Immature natural killer cell (primary cell): ENCODE results near the gene RCN2. TPM values are rescaled to one million over a fixed set of nuclear protein-coding genes. Genes with fewer than 3 reads are reported as not detected.

ENCODE experiments used
- DNase-seq, 3 donors: peaks; one replicate each; pipeline ENCODE4 v3.0.0; 2022; ENCODE audit warnings: mixed read lengths in 1 of 3
- H3K27ac Mint-ChIP-seq, 6 donors: one replicate each; pipeline ENCODE4 v1.8.0; 2020; ENCODE audit warnings: mixed read lengths in 6 of 6, mild to moderate bottlenecking in 5 of 6, inconsistent platforms in 4 of 6, moderate library complexity in 3 of 6
- H3K27me3 Mint-ChIP-seq, 3 donors: one replicate each; pipeline ENCODE4 v1.8.0; 2020 to 2021; ENCODE audit warnings: low read depth in 3 of 3, mild to moderate bottlenecking in 3 of 3, mixed read lengths in 3 of 3, moderate library complexity in 3 of 3, inconsistent platforms in 1 of 3
- H3K36me3 Mint-ChIP-seq, 3 donors: one replicate each; pipeline ENCODE4 v1.8.0; 2020; ENCODE audit warnings: mixed read lengths in 3 of 3, inconsistent platforms in 2 of 3, mild to moderate bottlenecking in 2 of 3
- H3K4me1 Mint-ChIP-seq, 2 donors: one replicate each; pipeline ENCODE4 v1.8.0; 2020; ENCODE audit warnings: inconsistent platforms in 2 of 2, mild to moderate bottlenecking in 2 of 2, mixed read lengths in 2 of 2, moderate library complexity in 1 of 2
- H3K4me3 Mint-ChIP-seq, 5 donors: one replicate each; pipeline ENCODE4 v1.8.0; 2020; ENCODE audit warnings: mild to moderate bottlenecking in 5 of 5, mixed read lengths in 5 of 5, inconsistent platforms in 3 of 5, moderate library complexity in 3 of 5
- H3K9me3 Mint-ChIP-seq, 6 donors: one replicate each; pipeline ENCODE4 v1.8.0; 2020; ENCODE audit warnings: mild to moderate bottlenecking in 6 of 6, mixed read lengths in 6 of 6, inconsistent platforms in 4 of 6, moderate library complexity in 3 of 6
- polyA plus RNA-seq, 3 donors: library from polyadenylated mRNA; unstranded; fragments of 300-500 nt; fragmentation: Illumina TruSeq; gene quantifications; one replicate each; pipeline ENCODE4 v1.2.3, GENCODE V29; 2021

RCN2 gene
- polyA plus RNA-seq, 3 donors from 2014 or later, result 54.0 to 68.2 (median 64.1) TPM

DNA sequence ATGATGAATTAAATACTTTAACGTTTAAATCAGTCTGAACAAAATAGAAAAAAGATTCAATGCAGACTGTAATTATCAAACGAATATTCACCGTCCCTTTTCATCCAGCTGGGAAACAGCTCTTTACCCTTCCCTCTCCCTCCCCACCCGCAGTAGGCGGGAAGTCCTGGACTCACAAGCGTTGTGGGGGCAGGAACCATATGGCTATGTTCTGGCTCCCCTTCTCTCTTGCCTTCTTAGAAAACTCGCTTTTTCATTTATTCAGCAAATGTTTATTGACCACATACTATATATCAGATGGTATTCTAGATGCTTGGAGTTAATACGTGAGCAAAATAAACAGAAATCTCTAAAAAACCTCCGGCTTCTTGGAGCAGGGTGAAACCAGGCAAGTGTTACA lies 25.7 kb upstream of the RCN2 start:
- peak overlapping the region; percentile 90 to 96 (median 94) for H3K4me3 Mint-ChIP-seq
- H3K9me3 Mint-ChIP-seq, result no peaks in the 10 kb centered on the region
- no peaks in the 10 kb centered on the region for H3K36me3 Mint-ChIP-seq
- peaks cover 33 to 49% of the 10 kb centered on the region in 2 donors for H3K4me1 Mint-ChIP-seq
- peaks cover 3 to 8% (median 6%) of the 10 kb centered on the region in 3 donors for H3K27me3 Mint-ChIP-seq
- DNase-seq, result no peak
- peak overlapping the region; percentile 84 to 97 (median 95) for H3K27ac Mint-ChIP-seq

DNA sequence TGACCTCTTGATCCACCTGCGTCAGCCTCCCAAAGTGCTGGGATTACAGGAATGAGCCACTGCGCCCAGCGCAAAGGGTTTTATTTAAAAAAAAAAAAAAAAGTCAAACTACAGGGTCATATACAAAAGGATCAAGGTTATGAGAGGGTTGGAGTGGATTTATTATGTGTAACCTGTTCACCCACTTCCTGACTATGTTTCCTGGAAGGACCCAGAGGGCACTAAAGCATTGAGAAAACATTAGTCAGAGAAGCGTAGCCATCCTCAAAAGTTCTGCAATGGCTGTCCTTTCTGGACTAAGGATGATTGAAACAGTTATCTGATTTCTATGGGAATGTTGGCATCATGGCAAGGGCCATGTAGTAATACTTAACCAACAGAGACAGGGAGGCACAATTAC lies 19.1 kb upstream of the RCN2 start:
- Mint-ChIP-seq H3K9me3 (no peaks in the 10 kb centered on the region), H3K27me3 (peaks cover 0 to 10% (median 0%) of the 10 kb centered on the region in 3 donors), H3K36me3 (no peaks in the 10 kb centered on the region), H3K4me1 (peaks cover 0 to 4% of the 10 kb centered on the region in 2 donors), H3K27ac (no peak overlapping the region), H3K4me3 (no peak overlapping the region)
- no peak for DNase-seq

DNA sequence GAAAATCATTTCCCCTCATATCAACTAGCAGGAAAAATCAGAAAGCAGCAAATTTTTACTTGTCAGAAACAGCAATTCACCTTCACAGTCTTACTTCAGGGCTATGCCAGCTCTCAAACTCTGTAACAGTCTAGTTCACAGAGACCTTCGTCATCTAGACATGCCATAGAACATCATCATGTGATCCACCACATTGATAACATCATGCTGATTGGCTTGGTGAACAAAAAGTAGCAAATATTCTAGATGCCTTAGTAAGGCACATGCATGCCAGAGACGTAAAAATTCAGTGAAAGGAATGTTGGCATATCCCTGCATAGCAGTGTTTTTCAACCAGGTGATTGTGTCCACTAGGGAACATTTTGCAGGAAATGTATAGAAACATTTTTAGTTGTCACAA lies 17.8 kb upstream of the RCN2 start:
- Mint-ChIP-seq H3K27me3 (peaks cover 0 to 13% (median 0%) of the 10 kb centered on the region in 3 donors), H3K27ac (no peak overlapping the region), H3K4me1 (no peaks in the 10 kb centered on the region), H3K4me3 (no peak overlapping the region), H3K36me3 (no peaks in the 10 kb centered on the region), H3K9me3 (no peaks in the 10 kb centered on the region)
- no peak for DNase-seq

DNA sequence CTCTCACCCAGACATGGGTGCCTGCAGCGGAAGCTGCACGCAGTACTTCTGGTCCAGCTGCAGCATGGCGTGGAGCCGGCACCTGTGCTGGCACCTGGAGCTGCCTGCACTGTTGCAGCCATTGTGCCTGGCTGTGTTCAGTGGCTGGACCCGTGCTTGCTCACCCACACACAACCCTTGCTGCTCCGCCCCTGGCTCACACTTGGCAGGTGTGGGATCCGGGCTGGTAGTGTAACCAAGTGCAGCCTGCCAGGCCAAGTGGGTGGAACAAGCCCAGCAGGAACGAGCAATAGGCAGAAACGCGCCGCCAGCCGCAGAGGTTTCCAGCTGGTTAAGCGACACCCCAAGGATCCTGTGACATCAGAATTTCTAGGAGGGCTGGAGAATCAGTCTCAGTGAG lies 15.2 kb upstream of the RCN2 start:
- Mint-ChIP-seq H3K4me1 (no peaks in the 10 kb centered on the region), H3K9me3 (no peaks in the 10 kb centered on the region), H3K27me3 (peaks cover 0 to 16% (median 3%) of the 10 kb centered on the region in 3 donors), H3K27ac (no peak overlapping the region), H3K36me3 (no peaks in the 10 kb centered on the region), H3K4me3 (no peak overlapping the region)
- no peak for DNase-seq

DNA sequence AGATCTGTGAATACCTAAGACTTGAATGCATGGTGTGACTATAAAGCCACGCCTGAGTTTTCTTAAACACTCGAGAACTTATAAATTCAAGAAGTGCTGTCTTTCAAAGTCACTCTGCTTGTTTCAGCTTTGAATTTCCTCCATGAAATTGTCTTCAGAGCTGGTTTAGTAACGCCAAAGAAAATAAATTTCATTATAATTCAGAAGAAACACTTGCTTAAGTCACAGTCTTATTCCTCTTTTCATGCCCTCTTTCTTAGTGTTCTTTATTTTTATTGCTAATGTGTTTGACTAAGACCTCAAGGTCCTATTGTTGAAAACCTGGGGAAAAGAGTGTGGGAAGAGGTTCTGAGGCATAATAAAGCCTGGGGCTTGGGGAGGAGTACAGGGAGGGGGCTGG lies 3.3 kb upstream of the RCN2 start:
- H3K27ac Mint-ChIP-seq, result no peak overlapping the region
- no peaks in the 10 kb centered on the region for H3K9me3 Mint-ChIP-seq
- DNase-seq, result no peak
- peaks cover 3 to 11% (median 5%) of the 10 kb centered on the region in 3 donors for H3K27me3 Mint-ChIP-seq
- H3K4me1 Mint-ChIP-seq, result peaks cover 23 to 24% of the 10 kb centered on the region in 2 donors
- no peak overlapping the region for H3K4me3 Mint-ChIP-seq
- peaks cover 0 to 2% (median 0%) of the 10 kb centered on the region in 3 donors for H3K36me3 Mint-ChIP-seq

- no peak for DNase-seq
- Mint-ChIP-seq H3K4me3 (no peak overlapping the region), H3K27me3 (peaks cover 0 to 11% (median 5%) of the 10 kb centered on the region in 3 donors), H3K36me3 (peaks cover 0 to 3% (median 0%) of the 10 kb centered on the region in 3 donors), H3K9me3 (no peaks in the 10 kb centered on the region), H3K27ac (no peak overlapping the region), H3K4me1 (peaks cover 28 to 29% of the 10 kb centered on the region in 2 donors)
These were observed 2.4 kb upstream of the RCN2 start for GRCh38 chr15:76929011-76929760.

DNA sequence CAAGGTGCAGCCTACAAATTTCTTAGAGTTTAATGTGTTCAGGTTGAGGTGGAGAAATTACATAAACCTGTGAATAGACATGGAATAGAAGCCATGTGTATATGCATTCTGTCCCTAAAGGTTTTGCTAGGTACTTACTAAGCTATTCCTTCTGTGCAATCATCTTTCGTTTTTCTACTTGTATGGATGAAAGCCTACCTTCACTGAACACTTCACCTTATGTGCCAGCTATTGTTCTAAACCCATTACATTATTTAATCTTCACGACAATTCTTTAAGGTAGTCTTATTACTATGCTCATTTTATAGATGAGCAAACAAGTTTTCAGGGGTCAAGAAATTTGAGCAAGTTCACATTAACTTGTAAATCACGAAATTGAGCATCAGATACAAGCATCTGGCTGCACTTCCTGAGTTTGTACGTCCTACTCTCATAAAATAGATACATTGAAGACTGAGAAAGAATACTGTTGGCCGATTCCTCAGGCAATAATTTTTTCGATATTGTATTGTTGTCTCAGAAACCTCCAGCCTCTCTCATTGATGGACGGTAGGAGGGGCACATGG lies 635 bp upstream of the RCN2 start:
- Mint-ChIP-seq H3K27me3 (peaks cover 0 to 11% (median 5%) of the 10 kb centered on the region in 3 donors), H3K27ac (peak overlapping the region; percentile 77 to 95 (median 91))

DNA sequence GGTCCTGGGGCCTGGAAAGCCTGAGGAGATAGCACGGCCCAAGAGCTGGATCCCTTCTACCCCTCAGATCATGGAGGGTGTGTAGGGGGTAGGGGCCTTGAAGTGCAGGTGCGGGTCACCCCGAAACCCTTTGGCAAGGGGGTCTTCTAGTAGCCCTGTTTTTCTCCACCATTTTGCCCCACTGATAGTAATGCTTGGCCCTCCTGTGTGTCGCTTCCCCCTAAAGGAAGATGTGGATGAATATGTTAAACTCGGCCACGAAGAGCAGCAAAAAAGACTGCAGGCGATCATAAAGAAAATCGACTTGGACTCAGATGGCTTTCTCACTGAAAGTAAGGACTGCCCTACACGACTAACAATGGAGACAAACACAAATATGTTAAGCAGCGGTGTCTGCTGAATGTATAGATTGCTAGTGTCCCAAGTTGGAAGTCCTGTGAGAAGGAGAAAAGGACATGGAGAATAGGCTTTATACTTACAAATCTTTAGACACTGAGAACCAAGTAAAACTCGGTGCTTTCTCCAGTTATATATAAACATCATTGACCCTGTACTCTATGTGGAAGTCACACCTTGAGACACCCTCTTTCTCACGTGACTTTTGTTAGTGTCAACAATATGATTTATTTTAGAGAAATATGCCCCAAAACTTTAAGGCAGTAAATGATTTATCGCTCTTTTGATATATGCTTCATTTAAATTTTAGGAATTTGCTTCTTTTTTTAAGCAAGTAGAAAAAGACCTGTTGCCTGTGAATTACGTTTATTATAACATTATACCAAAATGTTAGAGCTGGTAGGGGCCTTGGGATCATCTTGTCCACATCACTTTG lies 802 bp downstream of the RCN2 start:
- Mint-ChIP-seq H3K36me3 (peaks cover 8 to 17% (median 13%) of the 10 kb centered on the region in 3 donors), H3K9me3 (no peaks in the 10 kb centered on the region), H3K27ac (peak overlapping the region; percentile 77 to 90 (median 87)), H3K27me3 (peaks cover 0 to 9% (median 5%) of the 10 kb centered on the region in 3 donors), H3K4me3 (peak overlapping the region; percentile 85 to 95 (median 87)), H3K4me1 (peaks cover 32 to 43% of the 10 kb centered on the region in 2 donors)
- DNase-seq, result no peak

More for the DNA sequence above, 635 bp upstream of the RCN2 start:
- Mint-ChIP-seq H3K4me3 (peak overlapping the region; percentile 87 to 95 (median 90)), H3K9me3 (no peaks in the 10 kb centered on the region), H3K4me1 (peaks cover 32 to 43% of the 10 kb centered on the region in 2 donors), H3K36me3 (peaks cover 6 to 8% (median 7%) of the 10 kb centered on the region in 3 donors)
- DNase-seq, result no peak

- DNase-seq, result no peak
- Mint-ChIP-seq H3K9me3 (no peaks in the 10 kb centered on the region), H3K27me3 (peaks cover 0 to 6% (median 2%) of the 10 kb centered on the region in 3 donors), H3K4me3 (no peak overlapping the region), H3K27ac (no peak overlapping the region), H3K36me3 (peaks cover 10 to 17% (median 13%) of the 10 kb centered on the region in 3 donors), H3K4me1 (peaks cover 28 to 41% of the 10 kb centered on the region in 2 donors)
These were observed 4.1 kb downstream of the RCN2 start for GRCh38 chr15:76935620-76936019.

- H3K36me3 Mint-ChIP-seq, result peaks cover 10 to 17% (median 13%) of the 10 kb centered on the region in 3 donors
- peaks cover 20 to 34% of the 10 kb centered on the region in 2 donors for H3K4me1 Mint-ChIP-seq
- H3K4me3 Mint-ChIP-seq, result no peak overlapping the region
- DNase-seq, result no peak
- H3K9me3 Mint-ChIP-seq, result no peaks in the 10 kb centered on the region
- H3K27me3 Mint-ChIP-seq, result peaks cover 0 to 4% (median 0%) of the 10 kb centered on the region in 3 donors
- H3K27ac Mint-ChIP-seq, result no peak overlapping the region
These were observed 5.1 kb downstream of the RCN2 start for GRCh38 chr15:76936671-76937070.

DNA sequence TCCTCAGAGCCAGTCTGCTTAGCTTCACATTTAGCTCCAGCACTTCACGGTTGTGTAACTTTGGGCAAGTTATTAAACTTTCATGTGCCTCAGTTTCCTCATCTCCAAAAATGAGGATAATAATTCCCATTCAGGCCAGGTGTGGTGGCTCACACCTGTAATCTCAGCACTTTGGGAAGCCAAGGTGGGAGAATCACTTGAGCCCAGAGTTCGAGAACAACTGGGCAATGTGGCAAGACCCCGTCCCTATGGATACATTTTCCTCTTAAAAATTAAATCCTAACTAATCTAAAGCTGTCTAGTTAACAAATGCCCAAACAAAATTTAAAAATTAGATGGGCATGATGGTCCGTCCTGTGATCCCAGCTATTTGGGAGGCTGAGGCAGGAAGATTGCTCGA lies 7.2 kb downstream of the RCN2 start:
- H3K27me3 Mint-ChIP-seq, result no peaks in the 10 kb centered on the region
- DNase-seq, result no peak
- peaks cover 4 to 15% of the 10 kb centered on the region in 2 donors for H3K4me1 Mint-ChIP-seq
- H3K36me3 Mint-ChIP-seq, result peaks cover 14 to 21% (median 15%) of the 10 kb centered on the region in 3 donors
- H3K4me3 Mint-ChIP-seq, result no peak overlapping the region
- H3K27ac Mint-ChIP-seq, result no peak overlapping the region
- no peaks in the 10 kb centered on the region for H3K9me3 Mint-ChIP-seq

GRCh38 chr15:76939715-76940114 lies 8.2 kb downstream of the RCN2 start:
- peaks cover 20 to 28% (median 20%) of the 10 kb centered on the region in 3 donors for H3K36me3 Mint-ChIP-seq
- DNase-seq, result no peak
- no peak overlapping the region for H3K27ac Mint-ChIP-seq
- H3K4me1 Mint-ChIP-seq, result peaks cover 4 to 11% of the 10 kb centered on the region in 2 donors
- no peaks in the 10 kb centered on the region for H3K27me3 Mint-ChIP-seq
- H3K9me3 Mint-ChIP-seq, result no peaks in the 10 kb centered on the region
- no peak overlapping the region for H3K4me3 Mint-ChIP-seq

- Mint-ChIP-seq H3K4me3 (no peak overlapping the region), H3K36me3 (peaks cover 18 to 23% (median 22%) of the 10 kb centered on the region in 3 donors), H3K27ac (no peak overlapping the region), H3K27me3 (no peaks in the 10 kb centered on the region), H3K4me1 (peaks cover 0 to under 1% of the 10 kb centered on the region in 2 donors), H3K9me3 (no peaks in the 10 kb centered on the region)
- no peak for DNase-seq
These were observed 10.1 kb downstream of the RCN2 start for GRCh38 chr15:76941636-76942035.
